GM23248 (cell line): ENCODE data around the gene IQGAP2. TPM values are rescaled to one million over a fixed set of nuclear protein-coding genes. Genes with fewer than 3 reads are reported as not detected.

Experiments used
- DNase-seq: peaks from one replicate; pipeline ENCODE4 v3.0.0-alpha.2; 2015
- H2AFZ ChIP-seq: fragments of 200-600 bp; sonication (generic); 2 replicates; pipeline ENCODE4 v1.6.1; 2016; ENCODE audit warnings: antibody characterized with exemption
- H3F3A ChIP-seq: fragments of 200-600 bp; sonication (generic); 2 replicates; pipeline ENCODE4 v1.6.1; 2016; ENCODE audit warnings: mild to moderate bottlenecking, antibody characterized with exemption, mixed run types; ENCODE audit not compliant: insufficient read depth
- H3K27ac ChIP-seq: fragments of 200-600 bp; sonication (generic); 2 replicates; pipeline ENCODE4 v1.5.1; 2016; ENCODE audit warnings: mild to moderate bottlenecking
- H3K27me3 ChIP-seq: fragments of 200-600 bp; sonication (generic); replicated peaks from 2 replicates; pipeline ENCODE4 v1.6.1; 2016; ENCODE audit warnings: mild to moderate bottlenecking; ENCODE audit not compliant: insufficient read depth
- H3K36me3 ChIP-seq: fragments of 200-600 bp; sonication (generic); 2 replicates; pipeline ENCODE4 v1.6.1; 2016; ENCODE audit warnings: low read depth, mild to moderate bottlenecking
- H3K4me1 ChIP-seq: fragments of 200-600 bp; sonication (generic); 2 replicates; pipeline ENCODE4 v1.6.1; 2016; ENCODE audit warnings: mild to moderate bottlenecking; ENCODE audit not compliant: insufficient read depth
- H3K4me2 ChIP-seq: fragments of 200-600 bp; sonication (generic); one replicate; pipeline ENCODE4 v1.6.1; 2016; ENCODE audit warnings: mild to moderate bottlenecking; ENCODE audit not compliant: unreplicated experiment
- H3K4me3 ChIP-seq: fragments of 200-600 bp; sonication (generic); 2 replicates; pipeline ENCODE4 v1.5.1; 2016; ENCODE audit warnings: mild to moderate bottlenecking
- H3K79me2 ChIP-seq: fragments of 200-600 bp; sonication (generic); 2 replicates; pipeline ENCODE4 v1.6.1; 2016; ENCODE audit warnings: mild to moderate bottlenecking; ENCODE audit not compliant: insufficient read depth
- H3K9ac ChIP-seq: fragments of 200-600 bp; sonication (generic); 2 replicates; pipeline ENCODE4 v1.6.1; 2016; ENCODE audit warnings: mild to moderate bottlenecking
- H3K9me2 ChIP-seq: fragments of 200-600 bp; sonication (generic); 2 replicates; pipeline ENCODE4 v1.6.1; 2016; ENCODE audit warnings: mixed run types, mild to moderate bottlenecking, moderate library complexity; ENCODE audit not compliant: insufficient read depth
- H3K9me3 ChIP-seq: fragments of 200-600 bp; sonication (generic); one replicate; pipeline ENCODE4 v1.6.1; 2017; ENCODE audit warnings: low read depth
- H4K20me1 ChIP-seq: fragments of 200-600 bp; sonication (generic); 2 replicates; pipeline ENCODE4 v1.6.0; 2016; ENCODE audit not compliant: insufficient read depth
- EZH2 ChIP-seq: fragments of 200-600 bp; sonication (generic); IDR thresholded peaks from 2 replicates; pipeline ENCODE4 v1.6.1; 2018; ENCODE audit warnings: antibody characterized with exemption, mild to moderate bottlenecking; ENCODE audit not compliant: insufficient read depth, poor library complexity, severe bottlenecking
- EZH2phosphoT487 ChIP-seq: fragments of 200-600 bp; sonication (generic); IDR thresholded peaks from 2 replicates; pipeline ENCODE4 v1.6.1; 2018; ENCODE audit warnings: antibody characterized with exemption, moderate library complexity, mild to moderate bottlenecking, low read depth; ENCODE audit not compliant: insufficient read depth
- WGBS, 2 experiments: methylation state at CpG; one replicate each; pipeline ENCODE4 v1.1.6; 2015 to 2017; ENCODE audit warnings: low lambda C conversion rate in 2 of 2, low coverage in 1 of 2; ENCODE audit errors: missing lambda C conversion rate in 2 of 2; 5-methylcytosine and 5-hydroxymethylcytosine counted together
- in situ Hi-C: fragments of 300-500 bp; cut with MboI; formaldehyde crosslinking; loops from 2 replicates; pipeline ENCODE4 v1.15.0; 2020
- polyA plus RNA-seq: library from polyadenylated mRNA; unstranded; fragments of >200 nt; fragmentation: Nextera tagmentation; extraction: Ambion mirVana; gene quantifications from 2 replicates; pipeline ENCODE4 v1.2.1, GENCODE V29; 2016
- total RNA-seq: library from RNA; depleted of rRNA; stranded (reverse); fragments of >200 nt; shearing (Covaris generic); gene quantifications from 2 replicates; pipeline ENCODE4 v1.2.3, GENCODE V29; 2014

The IQGAP2 gene
- total and polyA plus RNA-seq, 2 experiments from 2014 or later, result 0.11 TPM; not detected in 1

DNA sequence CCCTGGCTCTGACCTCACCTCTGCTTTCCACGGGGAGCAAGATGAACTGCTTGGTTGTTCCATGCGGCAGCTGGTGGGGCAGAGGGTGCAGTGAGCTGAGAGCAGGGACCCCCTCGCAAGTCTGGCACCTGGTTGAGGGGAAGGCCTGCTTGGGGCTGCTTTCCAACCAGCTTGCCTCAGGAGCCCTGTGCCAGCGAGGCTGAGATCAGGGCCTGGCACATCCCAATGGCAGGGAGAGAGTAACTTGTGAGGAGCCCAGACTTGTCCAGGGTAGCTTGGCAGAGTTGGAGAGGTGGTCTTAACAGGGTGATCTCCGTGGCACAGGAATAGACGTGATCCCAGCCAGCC, 68.9 kb downstream of the IQGAP2 start:
- Histone ChIP-seq H2AFZ (no peak overlapping the region), H4K20me1 (no peaks in the 10 kb centered on the region), H3K79me2 (no peaks in the 10 kb centered on the region), H3K4me3 (no peak overlapping the region), H3K9ac (no peak overlapping the region), H3K36me3 (no peaks in the 10 kb centered on the region), H3K27ac (no peak overlapping the region), H3K9me2 (no peaks in the 10 kb centered on the region), H3K4me1 (no peaks in the 10 kb centered on the region), H3F3A (no peaks in the 10 kb centered on the region), H3K27me3 (no peaks in the 10 kb centered on the region), H3K4me2 (no peak overlapping the region), H3K9me3 (no peaks in the 10 kb centered on the region)
- WGBS, 2 experiments, result 35 to 45% methylated on average over 6 of the region's 6 CpGs
- in situ Hi-C loops, result no loop called here
- TF ChIP-seq EZH2phosphoT487 (no peak), EZH2 (no peak)
- no peak for DNase-seq

DNA sequence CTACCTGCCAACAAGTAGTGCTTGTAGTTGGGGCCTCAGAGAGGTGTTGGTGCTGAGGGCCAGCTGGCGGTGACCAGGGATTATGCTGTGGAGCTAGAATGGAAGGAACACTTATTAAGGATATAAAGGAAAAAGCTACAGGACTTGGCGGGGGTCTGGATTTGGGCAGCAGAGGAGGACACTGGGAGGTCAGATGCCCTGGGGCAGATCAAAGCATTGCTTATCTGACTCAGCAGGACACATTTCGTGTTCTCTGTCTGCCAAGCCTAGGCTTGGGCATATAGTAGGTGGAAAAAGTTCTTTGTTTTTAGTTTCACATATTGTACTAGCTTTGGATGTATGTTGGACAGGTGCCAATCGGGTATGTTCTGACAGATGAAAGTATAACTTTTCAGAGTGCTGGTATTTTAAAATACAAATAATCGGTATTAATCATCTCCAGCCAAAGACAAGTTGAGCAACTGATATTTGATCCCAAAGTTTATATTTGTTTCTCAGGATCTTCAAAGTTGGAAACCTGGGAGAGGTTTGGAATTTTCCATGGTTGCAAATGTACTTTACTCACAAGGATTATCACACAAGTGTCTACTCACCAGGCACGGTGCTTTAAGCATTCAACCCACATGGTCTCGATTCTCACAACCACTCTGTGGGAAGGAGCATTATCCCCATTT, 69.4 kb downstream of the IQGAP2 start:
- Histone ChIP-seq H3K36me3 (no peaks in the 10 kb centered on the region), H3K9ac (no peak overlapping the region), H3K27me3 (no peaks in the 10 kb centered on the region), H3K4me3 (no peak overlapping the region), H3K9me3 (no peaks in the 10 kb centered on the region), H3F3A (no peaks in the 10 kb centered on the region), H2AFZ (no peak overlapping the region), H3K79me2 (no peaks in the 10 kb centered on the region), H3K27ac (no peak overlapping the region), H3K9me2 (no peaks in the 10 kb centered on the region), H3K4me1 (no peaks in the 10 kb centered on the region), H3K4me2 (no peak overlapping the region), H4K20me1 (no peaks in the 10 kb centered on the region)
- no peak for DNase-seq
- TF ChIP-seq EZH2phosphoT487 (no peak), EZH2 (no peak)
- WGBS, 2 experiments, result 34 to 37% methylated on average over 7 of the region's 7 CpGs
- in situ Hi-C loops, result no loop called here

DNA sequence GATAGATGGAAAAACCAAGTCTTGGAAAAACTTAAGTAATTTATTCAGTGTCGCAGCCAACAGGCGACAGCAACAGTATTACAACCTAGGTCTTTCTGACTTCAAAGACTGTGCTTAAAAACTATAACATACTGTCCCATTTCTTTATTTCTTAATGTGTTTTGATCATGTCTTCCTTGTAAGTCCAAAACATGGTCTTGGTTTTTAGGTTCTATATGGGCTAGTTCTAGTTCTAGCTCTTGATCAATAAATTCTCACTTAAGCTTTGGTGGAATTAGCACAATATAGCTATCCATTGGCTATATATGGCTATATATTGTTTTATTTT, 69.9 kb downstream of the IQGAP2 start:
- in situ Hi-C loops, result no loop called here
- Histone ChIP-seq H3K4me1 (no peaks in the 10 kb centered on the region), H3K9me3 (no peaks in the 10 kb centered on the region), H3K4me2 (no peak overlapping the region), H3K79me2 (no peaks in the 10 kb centered on the region), H3K27ac (no peak overlapping the region), H3F3A (no peaks in the 10 kb centered on the region), H2AFZ (no peak overlapping the region), H3K9ac (no peak overlapping the region), H3K9me2 (no peaks in the 10 kb centered on the region), H3K4me3 (no peak overlapping the region), H3K36me3 (no peaks in the 10 kb centered on the region), H4K20me1 (no peaks in the 10 kb centered on the region), H3K27me3 (no peaks in the 10 kb centered on the region)
- no peak for TF ChIP-seq EZH2phosphoT487
- TF ChIP-seq EZH2, result no peak
- WGBS, 2 experiments, result 77 to 78% methylated on average over 2 of the region's 2 CpGs
- no peak for DNase-seq

DNA sequence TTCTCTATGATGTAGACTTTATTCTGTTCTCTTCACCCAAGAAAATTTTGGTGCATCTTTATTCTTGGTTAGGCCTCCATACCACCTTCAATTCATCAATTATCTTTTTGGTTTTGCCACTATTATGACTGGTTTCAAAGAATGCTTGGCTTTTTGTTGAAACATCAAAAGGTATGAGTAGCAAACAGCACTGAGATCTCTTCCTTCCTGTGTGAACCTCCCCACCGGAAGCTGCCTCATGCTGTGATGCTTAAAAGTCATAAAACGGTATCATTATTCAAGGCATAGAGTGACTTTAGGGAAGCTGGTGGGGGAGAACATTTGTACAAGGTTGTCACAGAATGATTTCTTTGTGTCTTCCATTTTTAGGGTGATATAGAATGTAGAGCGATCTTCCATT, 70.6 kb downstream of the IQGAP2 start:
- Histone ChIP-seq H3K4me3 (no peak overlapping the region), H3K9ac (no peak overlapping the region), H4K20me1 (no peaks in the 10 kb centered on the region), H3K36me3 (no peaks in the 10 kb centered on the region), H3K9me3 (no peaks in the 10 kb centered on the region), H3K27ac (no peak overlapping the region), H3K27me3 (no peaks in the 10 kb centered on the region), H2AFZ (no peak overlapping the region), H3K4me1 (no peaks in the 10 kb centered on the region), H3F3A (no peaks in the 10 kb centered on the region), H3K9me2 (no peaks in the 10 kb centered on the region), H3K4me2 (no peak overlapping the region), H3K79me2 (no peaks in the 10 kb centered on the region)
- no peak for DNase-seq
- WGBS, 2 experiments, result 49 to 66% methylated on average over 3 of the region's 3 CpGs
- in situ Hi-C loops, result no loop called here
- TF ChIP-seq EZH2, result no peak

DNA sequence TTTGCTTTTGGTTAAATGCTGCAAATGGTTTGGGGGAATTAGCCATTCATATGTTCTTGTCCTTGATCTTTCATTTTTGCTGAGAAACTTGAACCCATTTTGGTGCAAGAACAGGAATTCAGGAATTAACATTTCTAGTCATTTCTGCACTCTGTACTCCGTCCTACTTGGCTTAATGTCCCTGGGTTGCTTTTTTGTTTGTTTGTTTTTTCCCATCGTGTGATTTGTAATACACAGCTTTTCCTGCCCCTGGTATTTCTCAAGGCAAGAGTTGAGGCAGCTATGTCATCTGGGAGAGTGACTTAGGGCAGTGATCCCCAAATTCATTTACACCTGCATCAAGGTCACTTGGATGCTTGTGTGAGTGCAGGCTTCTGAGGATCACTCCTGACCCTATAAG, 71.3 kb downstream of the IQGAP2 start:
- TF ChIP-seq EZH2 (no peak), EZH2phosphoT487 (no peak)
- no peak for DNase-seq
- Histone ChIP-seq H2AFZ (no peak overlapping the region), H3K36me3 (no peaks in the 10 kb centered on the region), H3K9me2 (no peaks in the 10 kb centered on the region), H3K4me3 (no peak overlapping the region), H3K4me2 (no peak overlapping the region), H3K27ac (no peak overlapping the region), H3K27me3 (no peaks in the 10 kb centered on the region), H3K4me1 (no peaks in the 10 kb centered on the region), H3F3A (no peaks in the 10 kb centered on the region), H3K9me3 (no peaks in the 10 kb centered on the region), H4K20me1 (no peaks in the 10 kb centered on the region), H3K79me2 (no peaks in the 10 kb centered on the region), H3K9ac (no peak overlapping the region)
- in situ Hi-C loops, result no loop called here
- 0 to 2% methylated on average over 2 of the region's 2 CpGs for whole genome bisulfite sequencing, 2 experiments
